ENCODE data around the gene HS6ST1. TPM values are rescaled to one million over a fixed set of nuclear protein-coding genes. Genes with fewer than 3 reads are reported as not detected.

HS6ST1 gene
- total and polyA plus RNA-seq, 4 donors: 3.0 to 17.4 (median 8.9) TPM

GRCh38 chr2:128234613-128235012 lies 84.1 kb downstream of the HS6ST1 start:
- no peak for ATAC-seq (ENCODE audit: low FRiP score)
- Histone ChIP-seq H3K4me3 (ENCODE audit: low read length in 2 of 2) (no peak overlapping the region), H3K9me3 (ENCODE audit: control insufficient read depth, low read length) (no peaks in the 10 kb centered on the region), H3K4me1 (ENCODE audit: control insufficient read depth in 1 of 2, insufficient read depth in 2 of 2, low read length in 2 of 2) (no peaks in the 10 kb centered on the region), H3K27me3 (ENCODE audit: control insufficient read depth in 1 of 2, insufficient read depth in 2 of 2, low read length in 1 of 2) (no peaks in the 10 kb centered on the region), H3K27ac (ENCODE audit: low read depth in 1 of 2, low read length in 2 of 2) (no peak overlapping the region), H3K36me3 (ENCODE audit: control insufficient read depth in 1 of 2, insufficient read depth in 2 of 2, low read length in 1 of 2) (no peaks in the 10 kb centered on the region)
- no peak for DNase-seq
- intact Hi-C loops (cut with DNase I): loop anchor here in 1 of 2 donors (5.0 kb wide), 1 partner anchor 52 kb away; no protein-coding TSS in a partner anchor
- WGBS, 2 donors: 88 to 91% methylated on average over 5 of the region's 5 CpGs

GRCh38 chr2:128233790-128234395 lies 84.8 kb downstream of the HS6ST1 start:
- no peak for DNase-seq
- Histone ChIP-seq H3K9me3 (ENCODE audit: control insufficient read depth, low read length) (no peaks in the 10 kb centered on the region), H3K27ac (ENCODE audit: low read depth in 1 of 2, low read length in 2 of 2) (no peak overlapping the region), H3K36me3 (ENCODE audit: control insufficient read depth in 1 of 2, insufficient read depth in 2 of 2, low read length in 1 of 2) (no peaks in the 10 kb centered on the region), H3K4me1 (ENCODE audit: control insufficient read depth in 1 of 2, insufficient read depth in 2 of 2, low read length in 2 of 2) (no peaks in the 10 kb centered on the region), H3K27me3 (ENCODE audit: control insufficient read depth in 1 of 2, insufficient read depth in 2 of 2, low read length in 1 of 2) (no peaks in the 10 kb centered on the region), H3K4me3 (ENCODE audit: low read length in 2 of 2) (no peak overlapping the region)
- ATAC-seq (ENCODE audit: low FRiP score): no peak
- intact Hi-C loops (cut with DNase I): loop anchor here in 1 of 2 donors (5.0 kb wide), 1 partner anchor 52 kb away; no protein-coding TSS in a partner anchor
- 42 to 46% methylated on average over 11 of the region's 11 CpGs for WGBS, 2 donors

GRCh38 chr2:128232965-128233789 lies 85.5 kb downstream of the HS6ST1 start:
- ATAC-seq (ENCODE audit: low FRiP score) (peak; percentile 96), DNase-seq (peak; percentile 93 to 96)
- no peaks in the 10 kb centered on the region for H3K36me3 ChIP-seq (ENCODE audit: control insufficient read depth in 1 of 2, insufficient read depth in 2 of 2, low read length in 1 of 2)
- no peak overlapping the region for H3K27ac ChIP-seq (ENCODE audit: low read depth in 1 of 2, low read length in 2 of 2)
- no peaks in the 10 kb centered on the region for H3K27me3 ChIP-seq (ENCODE audit: control insufficient read depth in 1 of 2, insufficient read depth in 2 of 2, low read length in 1 of 2)
- no peaks in the 10 kb centered on the region for H3K4me1 ChIP-seq (ENCODE audit: control insufficient read depth in 1 of 2, insufficient read depth in 2 of 2, low read length in 2 of 2)
- peak overlapping the region; percentile 4 to 73 for H3K4me3 ChIP-seq (ENCODE audit: low read length in 2 of 2)
- 0 to 1% methylated on average over 54 to 84 of the region's 84 CpGs for WGBS, 2 donors
- H3K9me3 ChIP-seq (ENCODE audit: control insufficient read depth, low read length): no peaks in the 10 kb centered on the region
- intact Hi-C loops (cut with DNase I): loop anchor here in 1 of 2 donors (5.0 kb wide), 1 partner anchor 51 kb away; no protein-coding TSS in a partner anchor

GRCh38 chr2:128228894-128229293 lies 89.8 kb downstream of the HS6ST1 start:
- intact Hi-C loops (cut with DNase I): no loop called here
- H3K27ac ChIP-seq (ENCODE audit: low read depth in 1 of 2, low read length in 2 of 2): no peak overlapping the region
- no peaks in the 10 kb centered on the region for H3K27me3 ChIP-seq (ENCODE audit: control insufficient read depth in 1 of 2, insufficient read depth in 2 of 2, low read length in 1 of 2)
- no peak overlapping the region for H3K4me3 ChIP-seq (ENCODE audit: low read length in 2 of 2)
- no peaks in the 10 kb centered on the region for H3K4me1 ChIP-seq (ENCODE audit: control insufficient read depth in 1 of 2, insufficient read depth in 2 of 2, low read length in 2 of 2)
- H3K36me3 ChIP-seq (ENCODE audit: control insufficient read depth in 1 of 2, insufficient read depth in 2 of 2, low read length in 1 of 2): no peaks in the 10 kb centered on the region
- ATAC-seq (ENCODE audit: low FRiP score) (no peak), DNase-seq (no peak)
- H3K9me3 ChIP-seq (ENCODE audit: control insufficient read depth, low read length): peaks cover 3% of the 10 kb centered on the region

GRCh38 chr2:128227862-128228261 lies 90.8 kb downstream of the HS6ST1 start:
- H3K4me3 ChIP-seq (ENCODE audit: low read length in 2 of 2): no peak overlapping the region
- ATAC-seq (ENCODE audit: low FRiP score): no peak
- WGBS, 2 donors: 96 to 99% methylated on average over 1 of the region's 1 CpG
- intact Hi-C loops (cut with DNase I): no loop called here
- no peak for DNase-seq
- H3K4me1 ChIP-seq (ENCODE audit: control insufficient read depth in 1 of 2, insufficient read depth in 2 of 2, low read length in 2 of 2): no peaks in the 10 kb centered on the region
- no peak overlapping the region for H3K27ac ChIP-seq (ENCODE audit: low read depth in 1 of 2, low read length in 2 of 2)
- H3K36me3 ChIP-seq (ENCODE audit: control insufficient read depth in 1 of 2, insufficient read depth in 2 of 2, low read length in 1 of 2): no peaks in the 10 kb centered on the region
- peaks cover 3% of the 10 kb centered on the region for H3K9me3 ChIP-seq (ENCODE audit: control insufficient read depth, low read length)
- no peaks in the 10 kb centered on the region for H3K27me3 ChIP-seq (ENCODE audit: control insufficient read depth in 1 of 2, insufficient read depth in 2 of 2, low read length in 1 of 2)

- Histone ChIP-seq H3K9me3 (ENCODE audit: control insufficient read depth, low read length) (no peaks in the 10 kb centered on the region), H3K27me3 (ENCODE audit: control insufficient read depth in 1 of 2, insufficient read depth in 2 of 2, low read length in 1 of 2) (no peaks in the 10 kb centered on the region), H3K4me1 (ENCODE audit: control insufficient read depth in 1 of 2, insufficient read depth in 2 of 2, low read length in 2 of 2) (no peaks in the 10 kb centered on the region), H3K4me3 (ENCODE audit: low read length in 2 of 2) (no peak overlapping the region), H3K27ac (ENCODE audit: low read depth in 1 of 2, low read length in 2 of 2) (no peak overlapping the region), H3K36me3 (ENCODE audit: control insufficient read depth in 1 of 2, insufficient read depth in 2 of 2, low read length in 1 of 2) (no peaks in the 10 kb centered on the region)
- 41 to 68% methylated on average over 8 of the region's 8 CpGs for WGBS, 2 donors
- intact Hi-C loops (cut with DNase I): no loop called here
- ATAC-seq (ENCODE audit: low FRiP score): no peak
- no peak for DNase-seq
Observed at GRCh38 chr2:128219891-128220290, 98.8 kb downstream of the HS6ST1 start.

GRCh38 chr2:128217671-128218070 lies 101.0 kb downstream of the HS6ST1 start:
- Histone ChIP-seq H3K4me3 (ENCODE audit: low read length in 2 of 2) (no peak overlapping the region), H3K27me3 (ENCODE audit: control insufficient read depth in 1 of 2, insufficient read depth in 2 of 2, low read length in 1 of 2) (no peaks in the 10 kb centered on the region)
- no peak for ATAC-seq (ENCODE audit: low FRiP score)

GRCh38 chr2:128215897-128216642 lies 102.6 kb downstream of the HS6ST1 start:
- ATAC-seq (ENCODE audit: low FRiP score): no peak
- H3K27ac ChIP-seq (ENCODE audit: low read depth in 1 of 2, low read length in 2 of 2): no peak overlapping the region
- WGBS, 2 donors: 85 to 88% methylated on average over 10 of the region's 10 CpGs
- no peaks in the 10 kb centered on the region for H3K9me3 ChIP-seq (ENCODE audit: control insufficient read depth, low read length)
- no peaks in the 10 kb centered on the region for H3K4me1 ChIP-seq (ENCODE audit: control insufficient read depth in 1 of 2, insufficient read depth in 2 of 2, low read length in 2 of 2)
- H3K27me3 ChIP-seq (ENCODE audit: control insufficient read depth in 1 of 2, insufficient read depth in 2 of 2, low read length in 1 of 2): no peaks in the 10 kb centered on the region
- H3K4me3 ChIP-seq (ENCODE audit: low read length in 2 of 2): no peak overlapping the region
- DNase-seq: peak in 1 of 2 donors; percentile 31
- intact Hi-C loops (cut with DNase I): no loop called here
- no peaks in the 10 kb centered on the region for H3K36me3 ChIP-seq (ENCODE audit: control insufficient read depth in 1 of 2, insufficient read depth in 2 of 2, low read length in 1 of 2)

More at GRCh38 chr2:128217671-128218070, 101.0 kb downstream of the HS6ST1 start:
- no peak overlapping the region for H3K27ac ChIP-seq (ENCODE audit: low read depth in 1 of 2, low read length in 2 of 2)
- DNase-seq: no peak
- 72 to 82% methylated on average over 4 of the region's 4 CpGs for WGBS, 2 donors
- intact Hi-C loops (cut with DNase I): no loop called here
- H3K36me3 ChIP-seq (ENCODE audit: control insufficient read depth in 1 of 2, insufficient read depth in 2 of 2, low read length in 1 of 2): no peaks in the 10 kb centered on the region
- no peaks in the 10 kb centered on the region for H3K9me3 ChIP-seq (ENCODE audit: control insufficient read depth, low read length)
- H3K4me1 ChIP-seq (ENCODE audit: control insufficient read depth in 1 of 2, insufficient read depth in 2 of 2, low read length in 2 of 2): no peaks in the 10 kb centered on the region

All from aorta (tissue), 5 donors.